DND-41 (cell line): ENCODE data around the gene RHPN2.

Source experiments
- EZH2 ChIP-seq: IDR thresholded peaks from 3 replicates; pipeline ENCODE4 v1.6.1; 2012; ENCODE audit warnings: borderline replicate concordance, low read depth, mild to moderate bottlenecking, moderate library complexity, low read length, inconsistent platforms; ENCODE audit not compliant: severe bottlenecking
- TF ChIP-seq, protein P1 (sequence below): IDR thresholded peaks from 2 replicates; pipeline ENCODE4 v1.5.1; 2012; ENCODE audit warnings: borderline replicate concordance, low read length, moderate library complexity, mild to moderate bottlenecking; ENCODE audit not compliant: poor library complexity, severe bottlenecking; ENCODE audit errors: extremely low read depth

DNA sequence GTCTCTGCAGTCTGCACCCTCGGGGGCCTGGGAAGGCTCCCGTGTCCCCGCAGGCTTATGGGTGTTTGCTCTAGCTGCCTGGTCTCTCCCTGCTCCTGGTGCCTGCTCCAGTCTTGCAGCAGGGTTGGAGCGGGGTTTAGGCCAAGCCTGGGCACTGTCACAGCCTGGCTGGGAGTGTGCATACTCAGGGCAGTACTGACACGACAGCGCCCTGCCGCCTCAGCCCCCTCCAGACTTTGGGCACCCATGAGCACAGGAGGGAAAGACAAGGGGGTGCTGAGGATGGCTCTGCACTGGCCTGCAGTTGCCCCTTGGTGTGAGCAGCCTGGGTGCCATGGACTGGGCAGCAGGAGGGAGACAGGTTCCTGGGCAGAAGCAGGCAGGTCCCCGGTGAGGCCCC lies 128.6 kb downstream of the RHPN2 start:
- TF ChIP-seq, protein P1, sequence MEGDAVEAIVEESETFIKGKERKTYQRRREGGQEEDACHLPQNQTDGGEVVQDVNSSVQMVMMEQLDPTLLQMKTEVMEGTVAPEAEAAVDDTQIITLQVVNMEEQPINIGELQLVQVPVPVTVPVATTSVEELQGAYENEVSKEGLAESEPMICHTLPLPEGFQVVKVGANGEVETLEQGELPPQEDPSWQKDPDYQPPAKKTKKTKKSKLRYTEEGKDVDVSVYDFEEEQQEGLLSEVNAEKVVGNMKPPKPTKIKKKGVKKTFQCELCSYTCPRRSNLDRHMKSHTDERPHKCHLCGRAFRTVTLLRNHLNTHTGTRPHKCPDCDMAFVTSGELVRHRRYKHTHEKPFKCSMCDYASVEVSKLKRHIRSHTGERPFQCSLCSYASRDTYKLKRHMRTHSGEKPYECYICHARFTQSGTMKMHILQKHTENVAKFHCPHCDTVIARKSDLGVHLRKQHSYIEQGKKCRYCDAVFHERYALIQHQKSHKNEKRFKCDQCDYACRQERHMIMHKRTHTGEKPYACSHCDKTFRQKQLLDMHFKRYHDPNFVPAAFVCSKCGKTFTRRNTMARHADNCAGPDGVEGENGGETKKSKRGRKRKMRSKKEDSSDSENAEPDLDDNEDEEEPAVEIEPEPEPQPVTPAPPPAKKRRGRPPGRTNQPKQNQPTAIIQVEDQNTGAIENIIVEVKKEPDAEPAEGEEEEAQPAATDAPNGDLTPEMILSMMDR: no peak
- TF ChIP-seq EZH2: no peak
